Cardiac muscle cell (in vitro differentiated cells and primary cell): ENCODE measurements around the gene CLEC7A. TPM values are rescaled to one million over a fixed set of nuclear protein-coding genes. Genes with fewer than 3 reads are reported as not detected.

ENCODE experiments used
- DNase-seq, 2 donors: peaks; one replicate each; pipeline versions ENCODE4 v3.0.0 to v3.0.0-alpha.2; 2010 to 2017; ENCODE audit warnings: low read depth in 1 of 2, low spot score in 1 of 2
- H3K27ac ChIP-seq: fragments of 200-600 bp; sonication (generic); 2 replicates; pipeline ENCODE4 v1.5.1; 2016
- H3K27me3 ChIP-seq: fragments of 200-600 bp; sonication (generic); 2 replicates; pipeline ENCODE4 v1.6.0; 2016; ENCODE audit warnings: control low read depth
- H3K36me3 ChIP-seq: fragments of 200-600 bp; sonication (generic); 2 replicates; pipeline ENCODE4 v1.5.1; 2016; ENCODE audit warnings: control low read depth
- H3K4me1 ChIP-seq: fragments of 200-600 bp; sonication (generic); 2 replicates; pipeline ENCODE4 v1.8.1; 2017; ENCODE audit warnings: low read depth, mild to moderate bottlenecking, mixed run types
- H3K4me3 ChIP-seq: fragments of 200-600 bp; sonication (generic); 2 replicates; pipeline ENCODE4 v1.5.1; 2016; ENCODE audit warnings: mild to moderate bottlenecking
- H3K9me3 ChIP-seq: fragments of 200-600 bp; sonication (generic); 2 replicates; pipeline ENCODE4 v1.5.1; 2017; ENCODE audit warnings: low read depth, mild to moderate bottlenecking, control low read depth
- CTCF ChIP-seq: IDR thresholded peaks from 2 replicates; pipeline ENCODE4 v1.5.1; 2012; ENCODE audit warnings: low read depth, mild to moderate bottlenecking, low read length
- polyA plus RNA-seq: library from polyadenylated mRNA; unstranded; fragments of >200 nt; fragmentation: Nextera tagmentation; extraction: Ambion mirVana; gene quantifications from 2 replicates; pipeline ENCODE4 v1.2.1, GENCODE V29; 2016
- total RNA-seq: library from RNA; depleted of rRNA; stranded (reverse); fragments of >200 nt; gene quantifications from 2 replicates; pipeline ENCODE4 v1.2.3, GENCODE V29; 2016

The CLEC7A gene
- total and polyA plus RNA-seq, 2 experiments from 2014 or later = not detected

DNA sequence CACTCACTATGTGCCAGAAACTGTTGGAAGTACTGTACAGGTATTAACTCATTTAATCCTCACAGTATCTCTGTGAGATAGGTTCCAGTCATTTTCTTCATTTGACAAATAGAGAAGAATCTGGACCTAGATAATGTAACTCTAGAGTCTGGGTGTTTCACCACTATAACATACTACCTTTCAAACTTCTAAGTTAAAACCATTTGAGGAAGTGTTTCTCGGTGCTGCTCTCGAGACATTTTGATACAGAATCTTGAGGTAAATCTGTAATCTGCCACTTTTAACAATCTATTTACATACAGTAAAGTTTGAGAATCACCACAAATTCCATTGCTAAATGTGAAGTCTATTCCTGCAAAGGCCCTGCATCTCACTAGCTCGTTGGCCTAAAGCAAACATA lies 33.1 kb upstream of the CLEC7A start:
- no peaks in the 10 kb centered on the region for H3K27me3 ChIP-seq
- no peak overlapping the region for H3K4me3 ChIP-seq
- H3K9me3 ChIP-seq = no peaks in the 10 kb centered on the region
- no peaks in the 10 kb centered on the region for H3K4me1 ChIP-seq
- no peak for DNase-seq
- no peaks in the 10 kb centered on the region for H3K36me3 ChIP-seq
- no peak for TF ChIP-seq CTCF
- H3K27ac ChIP-seq = no peak overlapping the region

DNA sequence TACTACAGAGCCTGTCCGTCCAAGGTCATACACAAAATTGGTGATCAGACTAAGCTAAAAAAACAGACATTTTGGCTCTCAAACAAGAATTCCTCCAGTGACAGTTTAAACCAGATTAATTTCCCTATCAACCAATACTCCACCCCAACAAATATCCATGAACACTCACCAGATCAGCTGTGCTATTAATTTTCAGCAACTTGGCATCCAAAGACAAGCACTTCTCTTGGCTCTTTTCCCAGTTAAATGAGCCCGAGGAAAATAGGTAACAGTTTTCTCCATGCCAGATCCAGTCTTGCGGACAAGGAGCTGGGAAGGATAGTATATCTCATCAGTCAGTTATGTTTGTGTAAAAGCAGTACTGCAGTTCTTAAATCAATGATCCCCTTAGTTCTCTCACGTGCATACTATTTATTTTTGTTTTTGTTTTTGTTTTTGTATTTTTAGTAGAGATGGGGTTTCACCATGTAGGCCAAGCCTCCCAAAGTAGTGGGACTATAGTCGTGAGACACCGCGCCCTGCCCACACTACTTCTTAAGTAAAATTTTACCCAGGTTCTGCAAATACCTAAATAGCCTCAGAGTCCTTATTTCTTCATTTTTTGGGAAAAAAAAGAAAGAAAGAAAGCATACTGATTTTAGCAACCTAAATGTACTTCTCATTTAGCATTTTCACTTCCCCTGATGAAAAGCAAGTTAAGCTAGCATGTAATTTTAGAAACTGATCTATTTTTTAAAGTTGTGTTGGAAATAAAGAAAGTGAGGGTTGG lies 30.8 kb upstream of the CLEC7A start:
- H3K27me3 ChIP-seq = no peaks in the 10 kb centered on the region
- DNase-seq = no peak
- no peak overlapping the region for H3K27ac ChIP-seq
- H3K36me3 ChIP-seq = no peaks in the 10 kb centered on the region
- H3K4me3 ChIP-seq = no peak overlapping the region
- H3K9me3 ChIP-seq = no peaks in the 10 kb centered on the region
- TF ChIP-seq CTCF = no peak
- H3K4me1 ChIP-seq = no peaks in the 10 kb centered on the region

DNA sequence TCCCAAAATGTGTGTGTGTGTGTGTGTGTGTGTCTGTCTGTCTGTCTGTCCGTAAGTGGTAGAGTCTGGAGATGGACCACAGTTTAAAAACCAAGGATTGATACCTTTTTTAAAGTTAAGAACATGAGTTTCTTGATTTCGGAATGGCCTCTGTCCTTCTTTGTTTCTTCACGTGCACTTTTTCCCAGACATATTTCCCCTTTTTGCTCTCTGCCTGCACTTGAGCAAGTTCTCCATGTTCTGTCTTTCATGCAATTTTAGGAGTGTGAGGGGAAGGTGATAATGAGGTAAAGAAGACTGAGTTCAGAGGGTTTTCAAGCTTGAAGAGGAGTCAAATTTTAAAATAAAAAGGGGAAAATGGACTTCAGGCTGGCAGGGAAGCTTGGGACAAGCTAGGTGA lies 29.3 kb upstream of the CLEC7A start:
- no peaks in the 10 kb centered on the region for H3K4me1 ChIP-seq
- H3K27me3 ChIP-seq = no peaks in the 10 kb centered on the region
- no peak for TF ChIP-seq CTCF
- H3K9me3 ChIP-seq = no peaks in the 10 kb centered on the region
- H3K4me3 ChIP-seq = no peak overlapping the region
- H3K27ac ChIP-seq = no peak overlapping the region
- H3K36me3 ChIP-seq = no peaks in the 10 kb centered on the region
- no peak for DNase-seq

DNA sequence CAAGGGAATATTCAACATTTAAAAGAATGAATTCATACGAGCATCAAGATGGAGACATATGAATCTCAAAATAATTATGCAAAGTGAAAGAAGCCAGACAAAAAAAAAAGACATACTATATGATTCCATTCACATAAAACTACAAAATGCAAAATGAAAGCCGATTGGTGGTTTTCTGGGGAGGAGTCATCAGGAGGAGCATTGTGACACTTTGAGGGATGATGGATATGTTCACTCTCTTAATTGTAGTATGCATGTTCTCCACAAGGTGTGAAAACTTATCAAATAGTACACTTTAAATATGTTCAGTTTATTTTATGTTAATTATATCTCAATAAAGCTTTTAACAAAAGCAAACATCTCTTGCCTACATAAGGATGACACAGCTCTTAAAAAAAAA lies 28.4 kb upstream of the CLEC7A start:
- Histone ChIP-seq H3K36me3 (no peaks in the 10 kb centered on the region), H3K4me1 (no peaks in the 10 kb centered on the region), H3K27me3 (no peaks in the 10 kb centered on the region), H3K9me3 (no peaks in the 10 kb centered on the region), H3K27ac (no peak overlapping the region), H3K4me3 (no peak overlapping the region)
- TF ChIP-seq CTCF = no peak
- no peak for DNase-seq

- no peak overlapping the region for H3K27ac ChIP-seq
- no peaks in the 10 kb centered on the region for H3K36me3 ChIP-seq
- H3K4me3 ChIP-seq = no peak overlapping the region
- H3K9me3 ChIP-seq = no peaks in the 10 kb centered on the region
- no peaks in the 10 kb centered on the region for H3K27me3 ChIP-seq
- H3K4me1 ChIP-seq = no peaks in the 10 kb centered on the region
- TF ChIP-seq CTCF = no peak
- no peak for DNase-seq
Observed at GRCh38 chr12:10155966-10156365, 26.0 kb upstream of the CLEC7A start.
